ENCODE data around the gene TNS2. TPM values are rescaled to one million over a fixed set of nuclear protein-coding genes. Genes with fewer than 3 reads are reported as not detected.
"Not testable (repeated sequence)": the region's sequence is repeated elsewhere in the genome, so short reads cannot be mapped to it uniquely, and the experiment has no call there.

Gene TNS2
- total and polyA plus RNA-seq, 9 donors = 49.3 to 119 (median 99.0) TPM

- H3K36me3 ChIP-seq (ENCODE audit: control insufficient read depth, insufficient read depth, low read length); H3K4me3 ChIP-seq (ENCODE audit: low read length); H3K9me3 ChIP-seq (replicated peaks; ENCODE audit: control insufficient read depth, low read depth, low read length); DNase-seq; H3K27me3 ChIP-seq (ENCODE audit: control insufficient read depth, insufficient read depth, low read length); H3K27ac ChIP-seq (ENCODE audit: low read length): not testable (repeated sequence)
- peaks cover 38% of the 10 kb centered on the region for H3K4me1 ChIP-seq (ENCODE audit: control insufficient read depth, insufficient read depth, low read length)
- no CpG with 5 or more reads among the region's 5 CpGs for WGBS (ENCODE audit: insufficient coverage)
Observed at GRCh38 chr12:53094796-53095595, 45.1 kb downstream of the TNS2 start.

GRCh38 chr12:53095596-53095895 is 45.7 kb downstream of the TNS2 start:
- H3K27me3 ChIP-seq (ENCODE audit: control insufficient read depth, insufficient read depth, low read length); H3K9me3 ChIP-seq (replicated peaks; ENCODE audit: control insufficient read depth, low read depth, low read length); H3K36me3 ChIP-seq (ENCODE audit: control insufficient read depth, insufficient read depth, low read length); H3K27ac ChIP-seq (ENCODE audit: low read length); H3K4me3 ChIP-seq (ENCODE audit: low read length); DNase-seq: not testable (repeated sequence)
- peaks cover 38% of the 10 kb centered on the region for H3K4me1 ChIP-seq (ENCODE audit: control insufficient read depth, insufficient read depth, low read length)
- no CpG with 5 or more reads among the region's 3 CpGs for WGBS (ENCODE audit: insufficient coverage)

DNA sequence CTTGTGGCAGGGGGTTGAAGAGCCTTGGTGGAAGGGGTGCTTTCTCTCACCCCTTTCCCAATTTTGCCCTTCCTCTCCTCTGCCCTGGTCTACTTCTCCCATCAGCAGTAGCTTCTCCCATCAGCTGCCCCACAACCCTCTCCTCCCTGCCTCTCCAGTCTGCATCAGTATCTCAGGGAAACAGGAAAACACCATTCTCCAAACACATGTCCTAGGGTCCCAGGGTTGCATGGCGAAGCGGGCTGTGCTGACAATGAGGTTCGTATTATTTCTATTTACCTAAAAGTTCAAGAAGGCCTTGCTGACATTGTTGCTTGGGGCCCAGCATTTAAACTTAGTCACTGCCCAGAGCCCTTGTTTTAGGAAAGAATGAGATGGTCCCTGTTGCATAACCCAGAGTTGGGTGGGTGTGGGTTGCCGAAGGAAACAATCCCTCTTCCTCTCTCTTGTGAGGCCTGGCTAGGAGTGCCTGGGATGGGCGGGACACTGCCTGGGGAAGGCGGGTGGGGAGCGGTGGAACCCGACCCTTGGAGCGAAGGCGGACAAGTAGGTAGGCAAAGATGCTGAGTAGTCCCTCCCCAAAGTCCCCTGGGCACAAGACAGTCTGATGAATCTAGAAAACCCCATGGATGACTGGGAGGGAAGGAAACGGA is 46.4 kb downstream of the TNS2 start:
- no peaks in the 10 kb centered on the region for H3K27me3 ChIP-seq (ENCODE audit: control insufficient read depth, insufficient read depth, low read length)
- peak; percentile 96 for DNase-seq
- peaks cover 38% of the 10 kb centered on the region for H3K4me1 ChIP-seq (ENCODE audit: control insufficient read depth, insufficient read depth, low read length)
- H3K36me3 ChIP-seq (ENCODE audit: control insufficient read depth, insufficient read depth, low read length) = peaks cover 9% of the 10 kb centered on the region
- H3K4me3 ChIP-seq (ENCODE audit: low read length) = peak overlapping the region; percentile 73
- no peaks in the 10 kb centered on the region for H3K9me3 ChIP-seq (replicated peaks; ENCODE audit: control insufficient read depth, low read depth, low read length)
- H3K27ac ChIP-seq (ENCODE audit: low read length) = peak overlapping the region; percentile 91
- 16% methylated on average over 6 of the region's 11 CpGs for WGBS (ENCODE audit: insufficient coverage)

- Histone ChIP-seq H3K9me3 (replicated peaks; ENCODE audit: control insufficient read depth, low read depth, low read length) (no peaks in the 10 kb centered on the region), H3K36me3 (ENCODE audit: control insufficient read depth, insufficient read depth, low read length) (peaks cover 11% of the 10 kb centered on the region), H3K4me1 (ENCODE audit: control insufficient read depth, insufficient read depth, low read length) (peaks cover 38% of the 10 kb centered on the region), H3K27me3 (ENCODE audit: control insufficient read depth, insufficient read depth, low read length) (no peaks in the 10 kb centered on the region), H3K27ac (ENCODE audit: low read length) (peak overlapping the region; percentile 91), H3K4me3 (ENCODE audit: low read length) (peak overlapping the region; percentile 73)
- 9% methylated on average over 7 of the region's 9 CpGs for WGBS (ENCODE audit: insufficient coverage)
- no peak for DNase-seq
Observed at GRCh38 chr12:53096759-53097158, 46.9 kb downstream of the TNS2 start.

DNA sequence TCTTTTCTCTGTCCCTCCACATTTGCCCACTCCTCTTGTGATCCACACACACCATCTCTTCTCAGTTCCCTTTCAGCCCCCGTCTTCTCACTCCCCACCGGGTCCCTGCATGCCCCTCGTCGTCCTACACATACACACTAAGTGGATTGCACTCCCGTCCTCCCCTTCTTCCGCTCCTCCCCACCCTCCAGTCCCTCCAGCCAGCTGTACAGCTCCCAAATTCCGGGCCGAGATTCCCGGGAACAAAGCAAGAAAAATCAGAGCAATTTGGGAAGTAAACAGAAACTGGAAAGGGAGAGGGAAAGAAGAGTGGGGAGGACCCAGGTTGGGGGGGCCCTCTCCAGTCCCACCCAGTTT is 47.3 kb downstream of the TNS2 start:
- Histone ChIP-seq H3K36me3 (ENCODE audit: control insufficient read depth, insufficient read depth, low read length) (peaks cover 11% of the 10 kb centered on the region), H3K27me3 (ENCODE audit: control insufficient read depth, insufficient read depth, low read length) (no peaks in the 10 kb centered on the region), H3K4me1 (ENCODE audit: control insufficient read depth, insufficient read depth, low read length) (peaks cover 38% of the 10 kb centered on the region), H3K27ac (ENCODE audit: low read length) (peak overlapping the region; percentile 91), H3K9me3 (replicated peaks; ENCODE audit: control insufficient read depth, low read depth, low read length) (no peaks in the 10 kb centered on the region), H3K4me3 (ENCODE audit: low read length) (peak overlapping the region; percentile 73)
- peak; percentile 91 for DNase-seq
- WGBS (ENCODE audit: insufficient coverage) = 0% methylated on average over 4 of the region's 9 CpGs

DNA sequence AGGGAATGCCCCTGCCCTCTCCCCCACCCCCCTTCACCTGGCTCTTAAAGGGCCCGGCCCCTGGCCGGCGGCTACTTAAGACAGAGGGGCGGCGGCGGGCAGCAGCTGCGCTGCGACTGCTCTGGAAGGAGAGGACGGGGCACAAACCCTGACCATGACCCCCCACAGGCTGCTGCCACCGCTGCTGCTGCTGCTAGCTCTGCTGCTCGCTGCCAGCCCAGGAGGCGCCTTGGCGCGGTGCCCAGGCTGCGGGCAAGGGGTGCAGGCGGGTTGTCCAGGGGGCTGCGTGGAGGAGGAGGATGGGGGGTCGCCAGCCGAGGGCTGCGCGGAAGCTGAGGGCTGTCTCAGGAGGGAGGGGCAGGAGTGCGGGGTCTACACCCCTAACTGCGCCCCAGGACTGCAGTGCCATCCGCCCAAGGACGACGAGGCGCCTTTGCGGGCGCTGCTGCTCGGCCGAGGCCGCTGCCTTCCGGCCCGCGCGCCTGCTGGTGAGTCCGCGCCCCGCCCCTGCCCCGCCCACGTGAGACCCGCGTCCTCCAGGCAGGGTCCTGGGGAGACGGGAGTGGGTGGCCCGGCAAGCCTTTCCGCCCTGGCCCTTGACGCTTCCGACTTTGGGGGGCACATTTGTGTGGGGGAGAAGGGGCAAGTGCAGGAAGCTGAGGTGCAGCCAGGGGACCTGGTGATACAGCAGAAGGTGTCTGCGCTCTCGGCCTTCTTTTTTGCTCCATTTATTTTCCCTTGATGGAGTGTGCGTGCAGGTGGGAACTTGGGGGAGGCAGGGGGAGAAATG is 47.9 kb downstream of the TNS2 start, which contains the start of gene IGFBP6:
IGFBP6 (plus strand) TSS at position 104 of the 790 bp plus-strand sequence; CDS start at position 155, 51 bp downstream.
- Histone ChIP-seq H3K27ac (ENCODE audit: low read length) (peak within 1 kb of the TSS; percentile 91), H3K9me3 (replicated peaks; ENCODE audit: control insufficient read depth, low read depth, low read length) (no peaks in the 10 kb centered on the region), H3K4me1 (ENCODE audit: control insufficient read depth, insufficient read depth, low read length) (peaks cover 41% of the 10 kb centered on the region), H3K36me3 (ENCODE audit: control insufficient read depth, insufficient read depth, low read length) (peaks cover 11% of the 10 kb centered on the region), H3K27me3 (ENCODE audit: control insufficient read depth, insufficient read depth, low read length) (no peaks in the 10 kb centered on the region), H3K4me3 (ENCODE audit: low read length) (peak within 1 kb of the TSS; percentile 73)
- DNase-seq = peak; percentile 75
- under 1% methylated on average over 47 of the region's 51 CpGs for WGBS (ENCODE audit: insufficient coverage)

DNA sequence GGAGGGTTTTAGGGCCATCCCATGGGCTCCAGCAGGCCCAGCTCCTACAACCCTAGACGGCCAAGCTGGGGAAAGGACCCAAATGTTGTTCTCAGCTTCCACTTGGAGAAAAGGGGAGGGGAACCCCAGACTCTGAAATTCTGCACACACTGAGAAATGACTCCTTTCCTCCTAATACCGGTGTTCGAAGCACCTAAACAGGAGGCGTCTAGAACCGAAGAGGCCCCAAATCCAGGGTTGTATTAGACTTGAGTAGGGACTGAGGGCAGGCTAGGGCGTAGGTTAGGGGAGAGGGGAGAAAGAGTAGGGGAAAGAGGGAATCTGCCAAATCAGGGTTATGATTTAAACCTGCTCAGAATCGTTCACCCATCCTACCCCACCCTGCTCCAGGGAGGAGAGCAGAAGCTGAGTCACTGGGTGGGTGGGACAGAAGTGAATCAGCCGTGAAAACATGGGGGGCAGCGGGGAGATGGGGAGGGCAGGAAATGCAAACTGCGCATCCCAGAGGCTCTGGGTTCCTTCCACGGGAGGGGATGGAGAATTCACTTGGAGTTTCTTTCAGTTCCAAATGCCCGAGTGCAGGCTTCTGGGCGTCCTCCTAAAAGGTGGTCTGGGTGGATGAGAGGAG is 48.6 kb downstream of the TNS2 start:
- Histone ChIP-seq H3K4me3 (ENCODE audit: low read length) (peak overlapping the region; percentile 73), H3K27me3 (ENCODE audit: control insufficient read depth, insufficient read depth, low read length) (no peaks in the 10 kb centered on the region), H3K9me3 (replicated peaks; ENCODE audit: control insufficient read depth, low read depth, low read length) (no peaks in the 10 kb centered on the region), H3K4me1 (ENCODE audit: control insufficient read depth, insufficient read depth, low read length) (peaks cover 45% of the 10 kb centered on the region), H3K27ac (ENCODE audit: low read length) (peak overlapping the region; percentile 91), H3K36me3 (ENCODE audit: control insufficient read depth, insufficient read depth, low read length) (peaks cover 13% of the 10 kb centered on the region)
- peak; percentile 80 for DNase-seq
- 29% methylated on average over 5 of the region's 13 CpGs for WGBS (ENCODE audit: insufficient coverage)

DNA sequence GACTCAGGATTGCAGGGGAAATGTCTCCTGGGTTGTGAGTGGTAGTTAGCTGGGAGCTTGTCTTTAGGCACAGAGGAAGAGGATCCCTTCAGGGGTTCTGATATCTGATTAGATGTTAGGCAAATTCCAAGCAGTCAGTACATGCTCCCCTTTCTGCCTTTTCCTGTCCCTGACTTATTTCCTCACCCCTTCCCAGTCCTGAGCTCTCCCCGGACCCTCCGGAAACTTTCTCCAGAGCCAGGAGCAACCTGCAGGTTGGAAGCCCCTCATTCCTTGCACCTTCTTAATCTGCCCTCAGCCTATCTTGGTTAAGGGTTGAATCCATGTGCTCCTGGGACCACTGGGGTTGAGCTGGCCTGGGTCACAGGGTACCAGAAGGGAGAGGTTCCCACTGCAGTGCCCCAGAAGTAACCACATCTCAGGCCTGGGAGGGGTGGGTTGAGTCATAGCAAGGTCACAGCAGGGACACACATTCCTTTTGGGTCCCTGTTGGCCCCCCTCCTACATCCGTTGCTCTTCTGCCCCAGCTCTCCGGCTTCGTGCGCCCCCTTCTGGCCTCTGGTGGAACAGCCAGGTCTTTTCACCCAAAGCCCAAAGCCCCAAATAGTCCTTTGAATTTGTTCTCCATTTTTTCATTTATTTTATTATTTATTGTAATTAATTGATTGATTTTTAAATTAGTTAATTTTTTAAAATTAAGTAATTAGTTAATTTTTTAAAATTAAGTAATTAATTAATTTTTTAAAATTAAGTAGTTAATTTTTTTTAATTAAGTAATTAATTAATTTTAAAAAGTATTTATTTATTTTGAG is 49.4 kb downstream of the TNS2 start:
- peak; percentile 96 for DNase-seq
- WGBS (ENCODE audit: insufficient coverage) = 8% methylated on average over 2 of the region's 6 CpGs
- H3K4me3 ChIP-seq (ENCODE audit: low read length) = peak overlapping the region; percentile 73
- H3K27ac ChIP-seq (ENCODE audit: low read length) = peak overlapping the region; percentile 91
- no peaks in the 10 kb centered on the region for H3K9me3 ChIP-seq (replicated peaks; ENCODE audit: control insufficient read depth, low read depth, low read length)
- peaks cover 13% of the 10 kb centered on the region for H3K36me3 ChIP-seq (ENCODE audit: control insufficient read depth, insufficient read depth, low read length)
- no peaks in the 10 kb centered on the region for H3K27me3 ChIP-seq (ENCODE audit: control insufficient read depth, insufficient read depth, low read length)
- peaks cover 46% of the 10 kb centered on the region for H3K4me1 ChIP-seq (ENCODE audit: control insufficient read depth, insufficient read depth, low read length)

DNA sequence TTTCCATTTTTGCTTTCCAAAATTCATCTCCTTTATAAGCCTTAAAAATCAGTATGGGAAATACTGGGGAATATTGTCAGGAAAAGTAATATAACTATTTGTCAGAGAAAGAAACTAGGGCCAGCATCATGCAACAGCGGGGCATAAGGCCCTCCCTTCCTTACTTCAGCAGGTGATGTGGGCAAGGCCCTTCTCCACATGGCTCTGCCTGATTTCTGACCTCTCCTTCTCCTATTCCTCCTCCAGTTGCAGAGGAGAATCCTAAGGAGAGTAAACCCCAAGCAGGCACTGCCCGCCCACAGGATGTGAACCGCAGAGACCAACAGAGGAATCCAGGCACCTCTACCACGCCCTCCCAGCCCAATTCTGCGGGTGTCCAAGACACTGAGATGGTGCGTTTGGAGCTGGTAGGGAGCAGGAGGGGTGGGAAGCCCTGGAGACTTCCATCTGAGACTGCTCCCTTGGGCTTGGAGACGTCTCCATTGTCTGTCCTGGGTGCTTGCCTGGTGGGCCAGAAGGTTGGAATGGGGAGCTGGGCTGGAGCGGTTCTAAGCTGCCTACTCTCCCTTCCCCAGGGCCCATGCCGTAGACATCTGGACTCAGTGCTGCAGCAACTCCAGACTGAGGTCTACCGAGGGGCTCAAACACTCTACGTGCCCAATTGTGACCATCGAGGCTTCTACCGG is 50.7 kb downstream of the TNS2 start:
- Histone ChIP-seq H3K27me3 (ENCODE audit: control insufficient read depth, insufficient read depth, low read length) (no peaks in the 10 kb centered on the region), H3K4me3 (ENCODE audit: low read length) (no peak overlapping the region), H3K36me3 (ENCODE audit: control insufficient read depth, insufficient read depth, low read length) (peaks cover 13% of the 10 kb centered on the region), H3K4me1 (ENCODE audit: control insufficient read depth, insufficient read depth, low read length) (peaks cover 44% of the 10 kb centered on the region), H3K9me3 (replicated peaks; ENCODE audit: control insufficient read depth, low read depth, low read length) (no peaks in the 10 kb centered on the region), H3K27ac (ENCODE audit: low read length) (no peak overlapping the region)
- DNase-seq = no peak
- WGBS (ENCODE audit: insufficient coverage) = 63% methylated on average over 8 of the region's 13 CpGs

All from muscle of leg (tissue), 11 donors.